ENCODE measurements around the gene UNC79.

UNC79 gene

DNA sequence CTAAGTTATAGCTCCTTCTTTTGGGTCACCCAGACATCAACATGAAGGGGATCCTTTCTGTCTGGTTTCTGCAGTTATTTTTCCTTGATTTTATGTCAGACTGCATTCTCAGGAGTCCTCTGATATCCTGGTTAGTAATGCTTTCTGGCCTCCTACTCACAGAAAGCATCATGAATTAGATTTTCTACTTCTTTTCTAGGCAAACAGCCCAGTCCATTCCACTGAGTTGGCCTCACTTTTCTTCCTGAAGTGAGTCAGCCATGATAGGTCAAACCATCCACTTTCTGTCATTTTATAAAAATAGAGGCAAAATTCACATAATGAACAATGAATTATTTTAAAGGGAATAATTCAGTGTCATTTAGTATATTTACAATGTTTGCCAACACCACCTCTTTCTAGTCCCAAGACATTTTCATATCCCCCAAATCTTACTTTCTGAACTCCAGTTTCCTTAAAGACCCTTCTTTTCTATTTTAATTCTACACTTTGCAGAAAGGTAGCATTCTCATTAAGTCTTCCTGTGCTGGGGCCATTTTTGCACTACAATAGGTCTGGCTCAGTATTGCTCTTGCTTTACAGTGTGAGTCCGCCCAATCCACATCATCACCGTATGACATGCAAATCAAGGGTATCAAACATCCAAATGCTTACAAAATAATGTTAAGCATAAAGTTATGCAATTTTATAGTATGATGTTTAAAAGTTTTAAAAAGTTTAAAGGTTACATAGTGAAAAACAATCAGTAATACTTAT is 95.1 kb downstream of the UNC79 start:
- Histone ChIP-seq H3K27me3 (replicated peaks) (no peaks in the 10 kb centered on the region), H3K36me3 (replicated peaks) (no peaks in the 10 kb centered on the region), H3K27ac (no peak overlapping the region), H3K4me3 (ENCODE audit: low read depth, low read length) (no peak overlapping the region)
- in situ Hi-C loops (cut with HindIII; ENCODE audit: low pct_ligation_motif_present, low sequenced_read_pairs) = no loop called here
- no peak for TF ChIP-seq CTCF (IDR thresholded peaks at IDR 0.05; ENCODE audit: low read depth, low read length, missing control alignments)
- no peak for DNase-seq

DNA sequence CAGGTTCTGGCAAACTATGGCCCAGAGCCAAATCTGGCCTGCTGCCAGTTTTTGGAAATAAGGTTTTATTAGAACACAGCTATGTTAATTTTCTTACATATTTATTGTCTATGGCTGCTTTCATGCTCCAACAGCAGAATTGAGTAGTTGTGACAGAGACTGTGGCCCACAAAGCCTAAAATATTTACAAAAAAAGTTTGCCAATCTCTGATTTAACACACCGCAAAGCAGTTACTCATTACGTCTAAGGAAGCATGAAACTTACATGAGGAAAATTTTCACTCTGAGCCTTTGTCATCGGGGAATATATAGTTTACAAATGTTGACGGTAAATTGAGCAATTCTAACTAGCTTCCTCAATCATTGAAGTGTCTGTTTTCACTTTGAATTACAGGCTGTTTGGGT is 96.5 kb downstream of the UNC79 start:
- no peaks in the 10 kb centered on the region for H3K27me3 ChIP-seq (replicated peaks)
- no peak overlapping the region for H3K27ac ChIP-seq
- no peaks in the 10 kb centered on the region for H3K36me3 ChIP-seq (replicated peaks)
- no peak overlapping the region for H3K4me3 ChIP-seq (ENCODE audit: low read depth, low read length)
- in situ Hi-C loops (cut with HindIII; ENCODE audit: low pct_ligation_motif_present, low sequenced_read_pairs) = no loop called here
- no peak for DNase-seq
- TF ChIP-seq CTCF (IDR thresholded peaks at IDR 0.05; ENCODE audit: low read depth, low read length, missing control alignments) = no peak

DNA sequence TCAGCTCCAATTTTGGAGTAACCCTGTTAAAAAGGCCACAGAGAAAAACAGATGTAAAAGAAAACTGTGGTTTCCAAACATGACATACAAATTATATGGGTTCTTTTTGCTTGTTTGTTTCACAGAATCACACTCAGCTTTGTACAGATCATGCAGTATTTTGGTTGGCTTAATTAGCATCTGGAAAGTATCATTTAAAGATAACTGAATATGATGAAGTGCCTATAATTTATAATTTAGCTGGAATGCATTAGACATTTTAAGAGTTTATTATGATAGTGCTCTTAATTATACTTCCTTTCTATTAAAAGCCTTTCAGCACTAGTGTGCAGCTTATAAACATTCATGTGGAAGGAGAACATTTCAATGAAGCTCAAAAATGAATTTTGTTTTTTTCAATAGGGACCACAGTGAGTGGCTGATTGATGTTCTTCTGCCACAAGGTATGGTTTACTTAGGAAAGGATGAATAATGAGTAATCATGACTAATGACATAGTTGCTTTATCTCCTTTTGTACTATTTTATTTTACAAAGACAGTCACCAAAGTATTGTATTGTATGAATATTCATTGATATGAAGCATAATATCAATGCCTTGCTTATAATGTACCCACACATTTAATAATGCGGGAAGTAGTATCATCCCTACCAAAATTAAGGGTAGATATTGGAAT is 98.3 kb downstream of the UNC79 start:
- no peak overlapping the region for H3K27ac ChIP-seq
- DNase-seq = no peak
- TF ChIP-seq CTCF (IDR thresholded peaks at IDR 0.05; ENCODE audit: low read depth, low read length, missing control alignments) = no peak
- H3K36me3 ChIP-seq (replicated peaks) = no peaks in the 10 kb centered on the region
- no peaks in the 10 kb centered on the region for H3K27me3 ChIP-seq (replicated peaks)
- H3K4me3 ChIP-seq (ENCODE audit: low read depth, low read length) = no peak overlapping the region
- in situ Hi-C loops (cut with HindIII; ENCODE audit: low pct_ligation_motif_present, low sequenced_read_pairs) = no loop called here

GRCh38 chr14:93531644-93532043 is 100.9 kb downstream of the UNC79 start:
- H3K27me3 ChIP-seq (replicated peaks) = no peaks in the 10 kb centered on the region
- in situ Hi-C loops (cut with HindIII; ENCODE audit: low pct_ligation_motif_present, low sequenced_read_pairs) = no loop called here
- no peak overlapping the region for H3K27ac ChIP-seq
- no peak for DNase-seq
- H3K4me3 ChIP-seq (ENCODE audit: low read depth, low read length) = no peak overlapping the region
- no peak for TF ChIP-seq CTCF (IDR thresholded peaks at IDR 0.05; ENCODE audit: low read depth, low read length, missing control alignments)
- H3K36me3 ChIP-seq (replicated peaks) = no peaks in the 10 kb centered on the region

GRCh38 chr14:93532541-93532940 is 101.8 kb downstream of the UNC79 start:
- in situ Hi-C loops (cut with HindIII; ENCODE audit: low pct_ligation_motif_present, low sequenced_read_pairs) = no loop called here
- no peaks in the 10 kb centered on the region for H3K27me3 ChIP-seq (replicated peaks)
- no peak overlapping the region for H3K27ac ChIP-seq
- no peaks in the 10 kb centered on the region for H3K36me3 ChIP-seq (replicated peaks)
- TF ChIP-seq CTCF (IDR thresholded peaks at IDR 0.05; ENCODE audit: low read depth, low read length, missing control alignments) = no peak
- no peak for DNase-seq
- H3K4me3 ChIP-seq (ENCODE audit: low read depth, low read length) = no peak overlapping the region
